AG04450 (cell line): ENCODE measurements around the gene SPINK4. TPM values are rescaled to one million over a fixed set of nuclear protein-coding genes. Genes with fewer than 3 reads are reported as not detected.

Experiments
- CTCF ChIA-PET: fragments of 300-600, 350-600 bp; formaldehyde crosslinking; extraction: SDS; loops from one replicate; lab custom pipeline; 2022; ENCODE audit warnings: antibody characterized with exemption, inconsistent platforms; lab: Charles Lee
- POLR2A ChIA-PET: fragments of 350-600 bp; formaldehyde crosslinking; extraction: SDS; loops from one replicate; lab custom pipeline; 2021; ENCODE audit warnings: antibody characterized with exemption, inconsistent platforms; lab: Yijun Ruan, JAX
- DNase-seq: peaks from one replicate; pipeline ENCODE4 v3.0.0-alpha.2; 2011; ENCODE audit warnings: low read depth, low spot score
- H3K27ac ChIP-seq: one replicate; pipeline ENCODE4 v1.5.1; 2012; ENCODE audit warnings: low read depth, low read length, control low read depth
- H3K27me3 ChIP-seq: one replicate; pipeline ENCODE4 v1.6.0; 2012; ENCODE audit warnings: low read length; ENCODE audit not compliant: control insufficient read depth, insufficient read depth
- H3K4me3 ChIP-seq: 2 replicates; pipeline ENCODE4 v1.5.1; 2011; ENCODE audit warnings: mild to moderate bottlenecking, low read depth, low read length, control low read depth
- H3K9me3 ChIP-seq: 2 replicates; pipeline ENCODE4 v1.5.1; 2012; ENCODE audit warnings: low read length; ENCODE audit not compliant: control insufficient read depth, insufficient read depth
- polyA plus RNA-seq: library from polyadenylated mRNA; depleted of rRNA; stranded (reverse); fragments of >200 nt; gene quantifications from 2 replicates; pipeline ENCODE4 v1.2.3, GENCODE V29; 2011
- TF ChIP-seq, protein P1 (sequence below): IDR thresholded peaks from 2 replicates; pipeline ENCODE4 v1.5.1; 2011; ENCODE audit warnings: low read depth, low read length, control low read depth, inconsistent platforms

The SPINK4 gene
- polyA plus RNA-seq, 1 experiment: not detected

- Histone ChIP-seq H3K9me3 (peaks cover 4% of the 10 kb centered on the region; the same call in 1 of the 2 replicates), H3K27me3 (no peaks in the 10 kb centered on the region), H3K4me3 (no peak overlapping the region), H3K27ac (peak overlapping the region; percentile 100)
- TF ChIP-seq, protein P1, sequence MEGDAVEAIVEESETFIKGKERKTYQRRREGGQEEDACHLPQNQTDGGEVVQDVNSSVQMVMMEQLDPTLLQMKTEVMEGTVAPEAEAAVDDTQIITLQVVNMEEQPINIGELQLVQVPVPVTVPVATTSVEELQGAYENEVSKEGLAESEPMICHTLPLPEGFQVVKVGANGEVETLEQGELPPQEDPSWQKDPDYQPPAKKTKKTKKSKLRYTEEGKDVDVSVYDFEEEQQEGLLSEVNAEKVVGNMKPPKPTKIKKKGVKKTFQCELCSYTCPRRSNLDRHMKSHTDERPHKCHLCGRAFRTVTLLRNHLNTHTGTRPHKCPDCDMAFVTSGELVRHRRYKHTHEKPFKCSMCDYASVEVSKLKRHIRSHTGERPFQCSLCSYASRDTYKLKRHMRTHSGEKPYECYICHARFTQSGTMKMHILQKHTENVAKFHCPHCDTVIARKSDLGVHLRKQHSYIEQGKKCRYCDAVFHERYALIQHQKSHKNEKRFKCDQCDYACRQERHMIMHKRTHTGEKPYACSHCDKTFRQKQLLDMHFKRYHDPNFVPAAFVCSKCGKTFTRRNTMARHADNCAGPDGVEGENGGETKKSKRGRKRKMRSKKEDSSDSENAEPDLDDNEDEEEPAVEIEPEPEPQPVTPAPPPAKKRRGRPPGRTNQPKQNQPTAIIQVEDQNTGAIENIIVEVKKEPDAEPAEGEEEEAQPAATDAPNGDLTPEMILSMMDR: no peak
- ChIA-PET CTCF (interaction anchor here (1.9 kb wide), 1 partner anchor 164 kb away, joined by 16 read pairs; no protein-coding TSS in a partner anchor), POLR2A (interaction anchor here (2.1 kb wide), 1 partner anchor 32 kb away, joined by 37 read pairs; no protein-coding TSS in a partner anchor)
- no peak for DNase-seq
Measured at GRCh38 chr9:33288828-33289483, 49.0 kb downstream of the SPINK4 start.

GRCh38 chr9:33289496-33289895 is 49.5 kb downstream of the SPINK4 start:
- TF ChIP-seq, protein P1: no peak
- H3K27ac ChIP-seq: peak overlapping the region; percentile 100
- peaks cover 4% of the 10 kb centered on the region; the same call in 1 of the 2 replicates for H3K9me3 ChIP-seq
- ChIA-PET POLR2A (interaction anchor here (0.6 to 2.1 kb wide), 11 partner anchors 11 to 265 kb away, joined by 3 to 37 read pairs (median 4); partner anchors contain the start of genes BAG1, CHMP5, DNAJA1 and NOL6), CTCF (interaction anchor here (1.0 kb wide), 3 partner anchors 9 to 178 kb away, joined by 3 to 4 read pairs (median 3); no protein-coding TSS in a partner anchor)
- H3K27me3 ChIP-seq: no peaks in the 10 kb centered on the region
- peak overlapping the region; percentile 97; the same call in 1 of the 2 replicates for H3K4me3 ChIP-seq
- no peak for DNase-seq

DNA sequence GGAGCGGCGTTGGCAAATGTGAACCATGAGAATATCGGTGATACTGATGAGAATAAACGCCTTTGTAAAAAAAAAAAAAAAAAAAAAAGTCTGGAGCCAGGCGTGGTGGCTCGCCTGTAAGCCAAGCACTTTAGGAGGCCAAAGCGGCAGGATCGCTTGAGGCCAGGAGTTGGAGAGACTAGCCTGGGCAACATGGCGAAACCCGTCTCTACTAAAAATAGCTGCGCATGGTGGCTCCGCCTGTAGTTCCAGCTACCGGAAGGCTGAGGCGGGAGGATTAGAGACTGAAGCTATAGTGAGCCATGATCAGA is 49.9 kb downstream of the SPINK4 start:
- peak overlapping the region; percentile 97 for H3K4me3 ChIP-seq
- TF ChIP-seq, protein P1: no peak
- H3K9me3 ChIP-seq: peaks cover 4% of the 10 kb centered on the region; the same call in 1 of the 2 replicates
- DNase-seq: no peak
- CTCF ChIA-PET: interaction anchor here (0.7 to 1.0 kb wide), 4 partner anchors 9 to 220 kb away, joined by 3 to 5 read pairs (median 4); no protein-coding TSS in a partner anchor
- POLR2A ChIA-PET: interaction anchor here (0.6 to 2.1 kb wide), 16 partner anchors 11 to 430 kb away, joined by 3 to 37 read pairs (median 4); partner anchors contain the start of genes BAG1, CHMP5, DNAJA1 and NOL6
- no peaks in the 10 kb centered on the region for H3K27me3 ChIP-seq
- peak overlapping the region; percentile 100 for H3K27ac ChIP-seq

GRCh38 chr9:33290247-33291030 is 50.5 kb downstream of the SPINK4 start, which contains the start of gene NFX1:
TSS of gene NFX1 (plus strand) at chr9:33290516. CDS start at chr9:33290573, 57 bp downstream.
- Histone ChIP-seq H3K27ac (peak within 1 kb of the TSS; percentile 100), H3K27me3 (no peaks in the 10 kb centered on the region), H3K4me3 (peak within 1 kb of the TSS; percentile 97), H3K9me3 (peaks cover 4% of the 10 kb centered on the region; the same call in 1 of the 2 replicates)
- TF ChIP-seq, protein P1: no peak
- ChIA-PET CTCF (interaction anchor here (0.7 to 1.3 kb wide), 6 partner anchors 10 to 220 kb away, joined by 3 to 5 read pairs (median 4); no protein-coding TSS in a partner anchor), POLR2A (interaction anchor here (0.6 to 2.1 kb wide), 18 partner anchors 10 to 430 kb away, joined by 3 to 37 read pairs (median 4); partner anchors contain the start of genes B4GALT1, BAG1, CHMP5 and DNAJA1)
- DNase-seq: peak; percentile 97
